ENCODE data around the gene KCNB1.

- TF ChIP-seq, protein P1, sequence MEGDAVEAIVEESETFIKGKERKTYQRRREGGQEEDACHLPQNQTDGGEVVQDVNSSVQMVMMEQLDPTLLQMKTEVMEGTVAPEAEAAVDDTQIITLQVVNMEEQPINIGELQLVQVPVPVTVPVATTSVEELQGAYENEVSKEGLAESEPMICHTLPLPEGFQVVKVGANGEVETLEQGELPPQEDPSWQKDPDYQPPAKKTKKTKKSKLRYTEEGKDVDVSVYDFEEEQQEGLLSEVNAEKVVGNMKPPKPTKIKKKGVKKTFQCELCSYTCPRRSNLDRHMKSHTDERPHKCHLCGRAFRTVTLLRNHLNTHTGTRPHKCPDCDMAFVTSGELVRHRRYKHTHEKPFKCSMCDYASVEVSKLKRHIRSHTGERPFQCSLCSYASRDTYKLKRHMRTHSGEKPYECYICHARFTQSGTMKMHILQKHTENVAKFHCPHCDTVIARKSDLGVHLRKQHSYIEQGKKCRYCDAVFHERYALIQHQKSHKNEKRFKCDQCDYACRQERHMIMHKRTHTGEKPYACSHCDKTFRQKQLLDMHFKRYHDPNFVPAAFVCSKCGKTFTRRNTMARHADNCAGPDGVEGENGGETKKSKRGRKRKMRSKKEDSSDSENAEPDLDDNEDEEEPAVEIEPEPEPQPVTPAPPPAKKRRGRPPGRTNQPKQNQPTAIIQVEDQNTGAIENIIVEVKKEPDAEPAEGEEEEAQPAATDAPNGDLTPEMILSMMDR (IDR thresholded peaks at IDR 0.05; ENCODE audit: low read depth, low read length): no peak
- no peak for TF ChIP-seq POLR2A (IDR thresholded peaks at IDR 0.05; ENCODE audit: extremely low read depth, insufficient read length)
Measured at GRCh38 chr20:49420292-49420691, 62.2 kb downstream of the KCNB1 start.

All from NB4 (cell line).